Fibroblast of lung (primary cell): ENCODE measurements around the gene TCAF1.

ENCODE experiments used
- CTCF ChIP-seq, 2 donors: IDR thresholded peaks in 1 of 2; conservative IDR thresholded peaks in 1 of 2; 1 replicate in 1 of 2; 2 replicates in 1 of 2; pipeline ENCODE4 v1.5.1; 2011 to 2012; ENCODE audit warnings: low read length in 2 of 2, control low read depth in 1 of 2, inconsistent platforms in 1 of 2, low read depth in 1 of 2, mild to moderate bottlenecking in 1 of 2
- EZH2 ChIP-seq: IDR thresholded peaks from 2 replicates; pipeline ENCODE4 v1.5.1; 2012; ENCODE audit warnings: low read length, control low read depth, mild to moderate bottlenecking; ENCODE audit errors: missing control alignments

DNA sequence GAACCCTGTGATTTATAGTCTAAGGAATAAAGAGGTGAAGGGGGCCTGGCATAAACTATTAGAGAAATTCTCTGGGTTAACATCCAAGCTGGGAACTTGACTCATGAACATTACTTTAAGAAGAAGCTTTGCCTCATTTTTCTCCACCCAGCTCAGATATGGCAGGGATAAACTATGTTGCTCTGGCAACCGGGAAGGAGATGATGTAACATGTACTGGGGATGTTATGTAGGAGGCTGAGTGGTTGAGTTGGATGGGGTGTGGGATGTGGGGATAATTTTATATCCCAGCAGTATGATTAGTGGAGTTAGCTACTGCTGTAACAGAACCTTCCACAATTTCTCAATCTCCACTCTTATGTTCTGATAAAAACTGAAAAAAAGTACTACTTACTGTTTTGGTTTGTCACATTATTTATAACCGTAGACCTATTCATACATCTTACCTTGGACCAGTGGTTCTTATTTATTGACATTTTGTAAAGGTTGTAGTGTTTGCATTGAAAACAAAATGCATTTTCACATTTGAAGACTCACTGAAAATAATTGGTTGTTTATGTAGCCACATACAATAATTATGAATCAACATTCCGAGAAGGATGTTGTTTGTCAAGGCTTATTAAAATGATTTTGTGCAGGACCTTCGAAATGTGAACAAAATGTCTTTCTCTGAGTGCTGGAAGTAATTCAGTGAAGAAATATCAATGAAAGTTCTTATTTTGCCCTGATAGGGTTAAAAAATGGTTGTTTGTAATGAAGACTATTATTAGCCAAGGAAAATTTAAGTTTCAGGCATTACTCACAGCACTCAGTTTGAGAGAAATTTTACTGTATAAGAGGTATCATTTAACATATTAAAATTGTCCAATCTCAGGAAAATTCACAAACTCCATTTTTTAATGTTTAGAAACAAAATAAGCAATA, 34.4 kb upstream of the TCAF1 start:
- TF ChIP-seq CTCF (conservative IDR thresholded peaks at IDR 0.05 in 1 of 2, IDR thresholded peaks at IDR 0.05 in 1 of 2; ENCODE audit: low read depth in 1 of 2, low read length in 2 of 2), result no peak
- no peak for TF ChIP-seq EZH2
